ENCODE measurements around the gene ZNF610.
"Not testable (repeated sequence)": the region's sequence is repeated elsewhere in the genome, so short reads cannot be mapped to it uniquely, and the experiment has no call there.

ZNF610 gene

GRCh38 chr19:52336117-52336790 lies at the start of gene ZNF610:
Gene ZNF610 (plus strand): TSS chr19:52336243. CDS start chr19:52349173, 12,930 bp downstream.
- peak; percentile 84 for DNase-seq

GRCh38 chr19:52286256-52286655 lies 49.8 kb upstream of the ZNF610 start:
- DNase-seq, result no peak

GRCh38 chr19:52291781-52292180 lies 44.3 kb upstream of the ZNF610 start:
- no peak for DNase-seq

- DNase-seq, result not testable (repeated sequence)
Measured at GRCh38 chr19:52292946-52293345, 43.1 kb upstream of the ZNF610 start.

- DNase-seq, result no peak
Measured at GRCh38 chr19:52296400-52296772, 39.7 kb upstream of the ZNF610 start.

- DNase-seq, result peak; percentile 78
Measured at GRCh38 chr19:52296773-52297600, 39.1 kb upstream of the ZNF610 start, which contains the start of gene ZNF480. Gene ZNF480 (plus strand): TSS chr19:52297169. CDS start chr19:52300413, 3,244 bp downstream.

- no peak for DNase-seq
Measured at GRCh38 chr19:52297601-52298364, 38.3 kb upstream of the ZNF610 start.

GRCh38 chr19:52307275-52307674 lies 28.8 kb upstream of the ZNF610 start:
- DNase-seq, result no peak

- DNase-seq, result no peak
Measured at GRCh38 chr19:52322429-52322828, 13.6 kb upstream of the ZNF610 start.

GRCh38 chr19:52331757-52332156 lies 4.3 kb upstream of the ZNF610 start:
- no peak for DNase-seq

- no peak for DNase-seq
Measured at GRCh38 chr19:52335768-52336116, 301 bp upstream of the ZNF610 start.

- DNase-seq, result no peak
Measured at GRCh38 chr19:52336791-52337381, 843 bp downstream of the ZNF610 start.

GRCh38 chr19:52339022-52339421 lies 3.0 kb downstream of the ZNF610 start:
- not testable (repeated sequence) for DNase-seq

- DNase-seq, result peak; percentile 23
Measured at GRCh38 chr19:52343548-52343947, 7.5 kb downstream of the ZNF610 start.

- no peak for DNase-seq
Measured at GRCh38 chr19:52345162-52345561, 9.1 kb downstream of the ZNF610 start.

GRCh38 chr19:52351512-52351911 lies 15.5 kb downstream of the ZNF610 start:
- no peak for DNase-seq

GRCh38 chr19:52366414-52366824 lies 30.4 kb downstream of the ZNF610 start:
- DNase-seq, result no peak

GRCh38 chr19:52369559-52370340 lies 33.7 kb downstream of the ZNF610 start, which contains the start of gene ZNF880:
Gene ZNF880 (plus strand): TSS chr19:52369923. CDS start chr19:52369966, 43 bp downstream.
- peak; percentile 84 for DNase-seq

- no peak for DNase-seq
Measured at GRCh38 chr19:52370341-52370710, 34.3 kb downstream of the ZNF610 start.

GRCh38 chr19:52391135-52391534 lies 55.1 kb downstream of the ZNF610 start:
- DNase-seq, result no peak

- DNase-seq, result peak; percentile 88
Measured at GRCh38 chr19:52397310-52398080, 61.5 kb downstream of the ZNF610 start, which contains the start of gene ZNF528. Gene ZNF528 (plus strand): TSS chr19:52397849. CDS start chr19:52402014, 4,165 bp downstream.
